ENCODE results near the gene SHROOM2.

SHROOM2 gene

DNA sequence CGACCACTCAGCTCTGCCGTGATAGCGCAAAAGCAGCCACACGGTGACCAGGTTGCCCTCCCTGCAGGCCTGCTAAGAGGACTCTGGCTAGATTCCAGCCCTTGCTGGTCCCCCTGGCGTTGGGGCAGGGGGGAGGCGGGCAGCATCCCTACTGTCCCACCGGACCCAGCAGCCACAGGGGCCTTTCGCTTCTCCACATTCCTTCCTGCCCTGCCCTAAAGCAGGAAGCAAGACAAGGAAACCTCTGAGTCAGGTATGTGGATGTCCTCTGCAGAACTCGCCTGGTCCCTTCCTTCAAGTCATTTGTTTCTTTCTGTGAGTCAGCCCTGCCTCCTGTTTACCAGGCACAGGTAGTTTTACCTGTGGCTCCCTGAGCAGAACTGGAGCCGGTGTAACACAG, 120.7 kb downstream of the SHROOM2 start:
- TF ChIP-seq, protein P1, sequence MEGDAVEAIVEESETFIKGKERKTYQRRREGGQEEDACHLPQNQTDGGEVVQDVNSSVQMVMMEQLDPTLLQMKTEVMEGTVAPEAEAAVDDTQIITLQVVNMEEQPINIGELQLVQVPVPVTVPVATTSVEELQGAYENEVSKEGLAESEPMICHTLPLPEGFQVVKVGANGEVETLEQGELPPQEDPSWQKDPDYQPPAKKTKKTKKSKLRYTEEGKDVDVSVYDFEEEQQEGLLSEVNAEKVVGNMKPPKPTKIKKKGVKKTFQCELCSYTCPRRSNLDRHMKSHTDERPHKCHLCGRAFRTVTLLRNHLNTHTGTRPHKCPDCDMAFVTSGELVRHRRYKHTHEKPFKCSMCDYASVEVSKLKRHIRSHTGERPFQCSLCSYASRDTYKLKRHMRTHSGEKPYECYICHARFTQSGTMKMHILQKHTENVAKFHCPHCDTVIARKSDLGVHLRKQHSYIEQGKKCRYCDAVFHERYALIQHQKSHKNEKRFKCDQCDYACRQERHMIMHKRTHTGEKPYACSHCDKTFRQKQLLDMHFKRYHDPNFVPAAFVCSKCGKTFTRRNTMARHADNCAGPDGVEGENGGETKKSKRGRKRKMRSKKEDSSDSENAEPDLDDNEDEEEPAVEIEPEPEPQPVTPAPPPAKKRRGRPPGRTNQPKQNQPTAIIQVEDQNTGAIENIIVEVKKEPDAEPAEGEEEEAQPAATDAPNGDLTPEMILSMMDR (IDR thresholded peaks at IDR 0.05; ENCODE audit: control insufficient read depth, extremely low read depth, insufficient read depth): no peak
- peak; percentile 7 for DNase-seq (ENCODE audit: low read depth)

DNA sequence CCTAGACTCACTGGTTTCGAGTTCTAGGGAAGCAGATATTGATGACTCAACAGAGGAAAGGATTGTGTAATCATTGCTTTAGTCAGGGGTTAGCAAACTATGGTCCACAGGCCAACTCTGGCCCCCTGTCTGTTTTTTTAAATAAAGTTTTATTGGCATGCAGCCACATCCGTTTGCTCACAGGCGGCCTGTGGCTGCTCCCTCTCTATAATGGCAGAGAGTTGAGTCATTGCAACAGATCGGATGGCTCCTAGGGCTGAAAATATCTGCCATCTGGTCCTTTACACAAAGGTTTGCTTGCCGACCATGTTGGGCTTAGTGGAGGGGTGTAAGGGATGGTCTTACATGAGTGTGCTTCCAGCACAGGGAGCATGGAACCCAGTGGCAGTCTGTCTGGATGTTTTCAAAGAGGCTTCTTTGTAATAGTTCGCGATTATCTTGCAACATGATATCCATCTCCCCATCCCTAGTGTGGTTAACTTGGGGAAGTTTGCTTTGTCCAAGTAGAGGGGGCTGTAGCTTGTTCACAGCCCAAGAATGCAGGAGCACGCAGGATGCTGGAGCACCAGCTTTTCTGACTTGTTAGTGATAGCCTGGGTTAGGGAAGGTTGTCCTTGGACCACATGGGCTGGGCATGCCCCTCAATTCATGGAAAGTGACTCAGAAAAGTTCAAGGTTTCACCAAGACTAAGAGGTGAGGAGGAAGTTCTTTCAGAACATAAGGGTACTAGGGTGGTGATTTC, 121.6 kb downstream of the SHROOM2 start:
- H3K4me3 ChIP-seq (ENCODE audit: low read depth, low read length): no peak overlapping the region
- no peak for DNase-seq (ENCODE audit: low read depth)
- TF ChIP-seq, protein P1 (IDR thresholded peaks at IDR 0.05; ENCODE audit: control insufficient read depth, extremely low read depth, insufficient read depth): no peak

More for the DNA sequence above, 120.7 kb downstream of the SHROOM2 start:
- no peak overlapping the region for H3K4me3 ChIP-seq (ENCODE audit: low read depth, low read length)

DNA sequence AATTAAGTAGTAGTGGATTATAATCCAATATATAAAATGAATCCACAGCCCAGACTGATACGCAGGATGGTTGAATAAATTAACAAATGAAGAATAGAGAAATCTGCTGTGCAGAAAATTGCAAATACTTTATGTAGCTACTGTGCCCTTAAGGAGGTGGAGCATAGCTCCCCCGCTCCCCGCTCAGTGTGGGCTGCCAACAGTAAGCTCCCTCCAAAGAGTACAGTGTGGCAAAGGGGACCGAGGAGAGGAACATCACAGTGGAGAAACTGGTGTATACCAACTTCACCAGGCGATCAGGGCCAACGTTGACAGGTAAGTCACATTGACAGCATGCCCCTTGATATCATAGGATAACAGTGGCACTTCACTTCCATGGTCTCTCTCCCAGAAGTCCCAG, 123.0 kb downstream of the SHROOM2 start:
- H3K4me3 ChIP-seq (ENCODE audit: low read depth, low read length): no peak overlapping the region
- TF ChIP-seq, protein P1 (IDR thresholded peaks at IDR 0.05; ENCODE audit: control insufficient read depth, extremely low read depth, insufficient read depth): no peak
- no peak for DNase-seq (ENCODE audit: low read depth)

DNA sequence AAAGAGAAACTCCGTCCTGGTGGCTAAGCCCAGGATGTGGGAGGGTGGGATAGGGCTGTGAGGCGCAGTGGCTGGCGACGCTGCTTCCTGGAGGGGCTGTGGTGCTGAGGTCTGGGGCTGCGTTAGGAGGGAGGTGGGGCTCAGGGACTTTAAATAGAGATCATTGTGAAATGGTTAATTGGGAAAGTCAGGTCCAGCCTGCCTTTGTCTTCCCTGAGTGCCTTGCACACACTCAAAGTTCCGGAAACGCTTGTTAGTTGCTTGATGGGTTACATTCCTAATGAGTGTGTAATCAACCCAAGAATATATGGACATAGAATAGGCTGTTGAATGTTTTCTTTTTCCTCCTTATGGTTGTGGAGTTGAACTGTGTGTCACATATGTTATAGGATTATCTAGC, 125.3 kb downstream of the SHROOM2 start:
- DNase-seq (ENCODE audit: low read depth): no peak
- TF ChIP-seq, protein P1 (IDR thresholded peaks at IDR 0.05; ENCODE audit: control insufficient read depth, extremely low read depth, insufficient read depth): no peak
- H3K4me3 ChIP-seq (ENCODE audit: low read depth, low read length): no peak overlapping the region

DNA sequence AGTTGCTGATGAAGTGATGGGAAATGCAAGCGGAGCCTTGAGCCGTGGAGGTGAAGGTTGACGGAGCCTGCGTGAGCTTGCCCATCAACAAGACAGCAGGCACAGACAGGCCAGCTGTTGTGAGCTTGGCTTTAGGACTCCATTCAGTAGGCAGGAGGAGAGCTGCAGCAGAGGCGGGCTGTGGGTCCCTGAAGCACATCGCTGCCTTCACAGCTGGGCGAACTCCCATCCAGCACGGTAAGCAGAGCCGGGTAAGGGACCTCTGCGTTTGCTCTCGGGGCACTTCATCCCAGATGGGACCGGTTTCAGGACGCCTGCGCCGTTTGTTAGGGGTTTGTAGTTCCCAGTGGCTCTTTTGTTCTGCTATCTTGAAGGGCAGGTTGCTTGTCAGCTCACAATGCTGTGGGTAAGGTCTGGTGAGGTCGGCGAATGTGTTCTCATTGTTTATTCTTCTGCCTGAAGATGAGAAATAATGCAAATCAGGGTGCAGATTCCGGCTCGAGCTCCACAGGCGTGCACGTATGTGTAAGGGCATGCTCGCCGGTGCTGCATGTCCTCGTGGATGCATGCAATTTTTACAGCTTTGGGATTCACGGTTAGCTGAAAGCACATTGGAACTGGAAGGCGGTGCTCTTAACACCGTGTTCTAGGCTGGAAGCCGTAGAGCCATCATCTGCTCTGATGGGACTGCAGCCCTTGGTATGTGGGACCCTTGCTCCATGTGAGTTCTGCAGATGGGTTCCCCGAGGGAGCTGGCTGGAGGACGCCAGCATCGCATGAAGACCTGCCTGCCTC, 126.3 kb downstream of the SHROOM2 start:
- no peak for DNase-seq (ENCODE audit: low read depth)
- H3K4me3 ChIP-seq (ENCODE audit: low read depth, low read length): no peak overlapping the region
- TF ChIP-seq, protein P1 (IDR thresholded peaks at IDR 0.05; ENCODE audit: control insufficient read depth, extremely low read depth, insufficient read depth): no peak

DNA sequence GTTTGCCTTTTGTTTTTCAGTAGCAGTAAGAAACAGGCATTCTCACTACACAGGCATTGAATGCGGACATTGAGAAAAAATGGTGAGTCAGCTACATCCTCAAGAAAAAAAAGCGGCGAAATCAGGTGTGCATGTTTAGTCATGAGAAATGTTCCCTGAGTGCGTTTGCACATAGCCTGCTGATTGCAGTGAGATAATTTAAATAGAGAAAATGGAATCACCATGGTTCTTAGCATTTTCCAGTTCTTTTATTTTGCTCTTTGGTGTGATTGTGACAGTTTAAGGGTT, 126.9 kb downstream of the SHROOM2 start:
- no peak overlapping the region for H3K4me3 ChIP-seq (ENCODE audit: low read depth, low read length)
- TF ChIP-seq, protein P1 (IDR thresholded peaks at IDR 0.05; ENCODE audit: control insufficient read depth, extremely low read depth, insufficient read depth): no peak
- DNase-seq (ENCODE audit: low read depth): no peak

Data from LNCaP clone FGC (cell line).